Measurements from ENCODE around the gene GNAI3.

Gene GNAI3

GRCh38 chr1:109569323-109569722, 20.9 kb downstream of the GNAI3 start:
- no peaks in the 10 kb centered on the region for H3K9me3 ChIP-seq (ENCODE audit: low read length)
- H2AFZ ChIP-seq (ENCODE audit: low read length) = no peak overlapping the region
- TF ChIP-seq CTCF (IDR thresholded peaks at IDR 0.05; ENCODE audit: low read length) = no peak
- no peak for TF ChIP-seq EZH2 (IDR thresholded peaks at IDR 0.05; ENCODE audit: borderline replicate concordance, low read length)
- no peak overlapping the region for H3K27ac ChIP-seq (ENCODE audit: low read depth, low read length, poor library complexity, severe bottlenecking)
- H4K20me1 ChIP-seq (ENCODE audit: insufficient read depth, low read length) = no peaks in the 10 kb centered on the region
- no peak overlapping the region for H3K4me3 ChIP-seq (ENCODE audit: low read depth, low read length, poor library complexity, severe bottlenecking)
- peaks cover 8% of the 10 kb centered on the region; the same call in 1 of the 2 replicates for H3K36me3 ChIP-seq (ENCODE audit: insufficient read depth, low read length)
- no peaks in the 10 kb centered on the region for H3F3A ChIP-seq (ENCODE audit: insufficient read depth, low read length)
- no peaks in the 10 kb centered on the region for H3K27me3 ChIP-seq (ENCODE audit: insufficient read depth, low read length)
- H3K4me1 ChIP-seq (ENCODE audit: insufficient read depth, low read length, severe bottlenecking) = peaks cover 20% of the 10 kb centered on the region
- no peak overlapping the region for H3K9ac ChIP-seq (ENCODE audit: low read length)
- H3K79me2 ChIP-seq (ENCODE audit: insufficient read depth, low read length) = peaks cover 55% of the 10 kb centered on the region
- H3K4me2 ChIP-seq (ENCODE audit: low read length) = no peak overlapping the region
- no peaks in the 10 kb centered on the region for H3K9me2 ChIP-seq (ENCODE audit: low read depth, low read length)

GRCh38 chr1:109570414-109570813, 22.0 kb downstream of the GNAI3 start:
- Histone ChIP-seq H3K27me3 (ENCODE audit: insufficient read depth, low read length) (no peaks in the 10 kb centered on the region), H3K79me2 (ENCODE audit: insufficient read depth, low read length) (peaks cover 53% of the 10 kb centered on the region), H4K20me1 (ENCODE audit: insufficient read depth, low read length) (no peaks in the 10 kb centered on the region), H2AFZ (ENCODE audit: low read length) (no peak overlapping the region), H3K4me1 (ENCODE audit: insufficient read depth, low read length, severe bottlenecking) (peaks cover 20% of the 10 kb centered on the region), H3K9me3 (ENCODE audit: low read length) (no peaks in the 10 kb centered on the region), H3K27ac (ENCODE audit: low read depth, low read length, poor library complexity, severe bottlenecking) (no peak overlapping the region), H3K4me2 (ENCODE audit: low read length) (no peak overlapping the region), H3K9ac (ENCODE audit: low read length) (no peak overlapping the region), H3K36me3 (ENCODE audit: insufficient read depth, low read length) (peaks cover 8% of the 10 kb centered on the region; the same call in 1 of the 2 replicates), H3K4me3 (ENCODE audit: low read depth, low read length, poor library complexity, severe bottlenecking) (no peak overlapping the region), H3F3A (ENCODE audit: insufficient read depth, low read length) (no peaks in the 10 kb centered on the region), H3K9me2 (ENCODE audit: low read depth, low read length) (no peaks in the 10 kb centered on the region)
- no peak for TF ChIP-seq EZH2 (IDR thresholded peaks at IDR 0.05; ENCODE audit: borderline replicate concordance, low read length)
- no peak for TF ChIP-seq CTCF (IDR thresholded peaks at IDR 0.05; ENCODE audit: low read length)

GRCh38 chr1:109573785-109574184, 25.4 kb downstream of the GNAI3 start:
- Histone ChIP-seq H2AFZ (ENCODE audit: low read length) (no peak overlapping the region), H3K27ac (ENCODE audit: low read depth, low read length, poor library complexity, severe bottlenecking) (no peak overlapping the region), H3K27me3 (ENCODE audit: insufficient read depth, low read length) (no peaks in the 10 kb centered on the region), H3K9ac (ENCODE audit: low read length) (no peak overlapping the region), H3K4me3 (ENCODE audit: low read depth, low read length, poor library complexity, severe bottlenecking) (no peak overlapping the region), H3F3A (ENCODE audit: insufficient read depth, low read length) (no peaks in the 10 kb centered on the region), H3K9me2 (ENCODE audit: low read depth, low read length) (no peaks in the 10 kb centered on the region), H3K4me1 (ENCODE audit: insufficient read depth, low read length, severe bottlenecking) (peaks cover 14% of the 10 kb centered on the region), H3K4me2 (ENCODE audit: low read length) (no peak overlapping the region), H3K79me2 (ENCODE audit: insufficient read depth, low read length) (peaks cover 29% of the 10 kb centered on the region), H3K9me3 (ENCODE audit: low read length) (no peaks in the 10 kb centered on the region), H3K36me3 (ENCODE audit: insufficient read depth, low read length) (peaks cover 19% of the 10 kb centered on the region; the same call in 1 of the 2 replicates), H4K20me1 (ENCODE audit: insufficient read depth, low read length) (no peaks in the 10 kb centered on the region)
- TF ChIP-seq CTCF (IDR thresholded peaks at IDR 0.05; ENCODE audit: low read length) = no peak
- TF ChIP-seq EZH2 (IDR thresholded peaks at IDR 0.05; ENCODE audit: borderline replicate concordance, low read length) = no peak
